ENCODE measurements around the gene ARMC9.

DNA sequence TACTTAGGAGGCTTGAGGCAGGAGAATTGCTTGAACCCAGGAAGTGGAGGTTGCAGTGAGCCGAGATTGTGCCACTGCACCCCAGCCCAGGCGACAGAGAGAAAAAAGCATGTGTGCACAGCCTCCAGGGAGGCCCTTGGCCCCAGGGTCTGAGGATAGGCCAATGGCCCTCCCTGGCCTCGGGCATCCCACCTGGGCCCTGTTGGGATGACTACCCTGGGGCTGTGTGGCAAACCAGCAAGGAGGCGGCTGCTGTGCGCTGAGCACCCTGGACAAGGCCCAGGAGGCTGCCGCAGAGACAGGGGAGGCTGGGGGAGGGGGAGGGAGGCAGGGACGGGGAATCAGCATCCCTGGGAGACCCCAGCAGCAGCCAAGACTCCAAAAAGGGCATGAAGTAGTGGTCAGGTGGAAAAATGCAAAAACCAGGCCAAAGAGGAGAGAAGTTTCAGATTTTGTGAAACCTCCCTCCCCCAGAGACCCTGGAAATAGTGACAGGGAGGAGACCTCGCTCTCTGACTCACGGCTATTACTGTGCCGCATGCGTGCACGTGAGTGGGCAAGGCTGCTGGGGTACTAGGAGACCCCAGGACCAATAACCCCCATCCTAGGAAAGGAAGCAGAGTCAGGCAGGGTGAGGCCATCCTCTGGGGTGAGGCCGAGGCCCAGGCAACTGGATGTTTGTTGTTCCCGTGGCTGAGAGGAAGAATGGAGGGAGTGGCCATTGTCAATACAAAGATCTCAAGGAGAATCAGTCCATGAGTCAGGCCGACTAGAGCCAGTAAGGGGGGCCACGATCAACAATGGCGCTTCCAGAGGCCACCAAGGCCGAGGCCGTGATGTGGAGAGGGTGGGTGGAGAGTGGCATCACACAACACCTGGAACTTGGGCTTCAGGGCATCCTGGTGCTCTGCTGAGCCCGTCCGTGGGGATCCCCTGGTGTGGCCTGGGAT, 181.1 kb downstream of the ARMC9 start:
- TF ChIP-seq, protein P1, sequence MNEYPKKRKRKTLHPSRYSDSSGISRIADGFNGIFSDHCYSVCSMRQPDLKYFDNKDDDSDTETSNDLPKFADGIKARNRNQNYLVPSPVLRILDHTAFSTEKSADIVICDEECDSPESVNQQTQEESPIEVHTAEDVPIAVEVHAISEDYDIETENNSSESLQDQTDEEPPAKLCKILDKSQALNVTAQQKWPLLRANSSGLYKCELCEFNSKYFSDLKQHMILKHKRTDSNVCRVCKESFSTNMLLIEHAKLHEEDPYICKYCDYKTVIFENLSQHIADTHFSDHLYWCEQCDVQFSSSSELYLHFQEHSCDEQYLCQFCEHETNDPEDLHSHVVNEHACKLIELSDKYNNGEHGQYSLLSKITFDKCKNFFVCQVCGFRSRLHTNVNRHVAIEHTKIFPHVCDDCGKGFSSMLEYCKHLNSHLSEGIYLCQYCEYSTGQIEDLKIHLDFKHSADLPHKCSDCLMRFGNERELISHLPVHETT (tag by site-specific recombination; IDR thresholded peaks at IDR 0.05): no peak
- TF ChIP-seq ZNF391 (tag by site-specific recombination; IDR thresholded peaks at IDR 0.05; ENCODE audit: borderline replicate concordance, low read depth) (no peak), RBAK (tag by site-specific recombination; IDR thresholded peaks at IDR 0.05) (no peak), ZNF423 (tag by site-specific recombination; IDR thresholded peaks at IDR 0.05) (no peak), ZEB2 (tag by site-specific recombination; IDR thresholded peaks at IDR 0.05) (no peak), ZNF23 (tag by site-specific recombination; IDR thresholded peaks at IDR 0.05; ENCODE audit: borderline replicate concordance) (no peak), ZNF10 (tag by site-specific recombination; IDR thresholded peaks at IDR 0.05) (no peak)
- TF ChIP-seq, protein P2, sequence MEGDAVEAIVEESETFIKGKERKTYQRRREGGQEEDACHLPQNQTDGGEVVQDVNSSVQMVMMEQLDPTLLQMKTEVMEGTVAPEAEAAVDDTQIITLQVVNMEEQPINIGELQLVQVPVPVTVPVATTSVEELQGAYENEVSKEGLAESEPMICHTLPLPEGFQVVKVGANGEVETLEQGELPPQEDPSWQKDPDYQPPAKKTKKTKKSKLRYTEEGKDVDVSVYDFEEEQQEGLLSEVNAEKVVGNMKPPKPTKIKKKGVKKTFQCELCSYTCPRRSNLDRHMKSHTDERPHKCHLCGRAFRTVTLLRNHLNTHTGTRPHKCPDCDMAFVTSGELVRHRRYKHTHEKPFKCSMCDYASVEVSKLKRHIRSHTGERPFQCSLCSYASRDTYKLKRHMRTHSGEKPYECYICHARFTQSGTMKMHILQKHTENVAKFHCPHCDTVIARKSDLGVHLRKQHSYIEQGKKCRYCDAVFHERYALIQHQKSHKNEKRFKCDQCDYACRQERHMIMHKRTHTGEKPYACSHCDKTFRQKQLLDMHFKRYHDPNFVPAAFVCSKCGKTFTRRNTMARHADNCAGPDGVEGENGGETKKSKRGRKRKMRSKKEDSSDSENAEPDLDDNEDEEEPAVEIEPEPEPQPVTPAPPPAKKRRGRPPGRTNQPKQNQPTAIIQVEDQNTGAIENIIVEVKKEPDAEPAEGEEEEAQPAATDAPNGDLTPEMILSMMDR (tag by site-specific recombination; IDR thresholded peaks at IDR 0.05): no peak
- TF ChIP-seq, protein P3, sequence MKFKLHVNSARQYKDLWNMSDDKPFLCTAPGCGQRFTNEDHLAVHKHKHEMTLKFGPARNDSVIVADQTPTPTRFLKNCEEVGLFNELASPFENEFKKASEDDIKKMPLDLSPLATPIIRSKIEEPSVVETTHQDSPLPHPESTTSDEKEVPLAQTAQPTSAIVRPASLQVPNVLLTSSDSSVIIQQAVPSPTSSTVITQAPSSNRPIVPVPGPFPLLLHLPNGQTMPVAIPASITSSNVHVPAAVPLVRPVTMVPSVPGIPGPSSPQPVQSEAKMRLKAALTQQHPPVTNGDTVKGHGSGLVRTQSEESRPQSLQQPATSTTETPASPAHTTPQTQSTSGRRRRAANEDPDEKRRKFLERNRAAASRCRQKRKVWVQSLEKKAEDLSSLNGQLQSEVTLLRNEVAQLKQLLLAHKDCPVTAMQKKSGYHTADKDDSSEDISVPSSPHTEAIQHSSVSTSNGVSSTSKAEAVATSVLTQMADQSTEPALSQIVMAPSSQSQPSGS (tag by site-specific recombination; IDR thresholded peaks at IDR 0.05; ENCODE audit: low read depth): no peak
